Pons (tissue), 1 donor: Measurements from ENCODE around the gene PHB1.
"Not testable (repeated sequence)": the region's sequence is repeated elsewhere in the genome, so short reads cannot be mapped to it uniquely, and the experiment has no call there.

ENCODE experiments used
- DNase-seq: peaks from one replicate; pipeline ENCODE4 v3.0.0-alpha.2; 2016; ENCODE audit warnings: low spot score

PHB1 gene

DNA sequence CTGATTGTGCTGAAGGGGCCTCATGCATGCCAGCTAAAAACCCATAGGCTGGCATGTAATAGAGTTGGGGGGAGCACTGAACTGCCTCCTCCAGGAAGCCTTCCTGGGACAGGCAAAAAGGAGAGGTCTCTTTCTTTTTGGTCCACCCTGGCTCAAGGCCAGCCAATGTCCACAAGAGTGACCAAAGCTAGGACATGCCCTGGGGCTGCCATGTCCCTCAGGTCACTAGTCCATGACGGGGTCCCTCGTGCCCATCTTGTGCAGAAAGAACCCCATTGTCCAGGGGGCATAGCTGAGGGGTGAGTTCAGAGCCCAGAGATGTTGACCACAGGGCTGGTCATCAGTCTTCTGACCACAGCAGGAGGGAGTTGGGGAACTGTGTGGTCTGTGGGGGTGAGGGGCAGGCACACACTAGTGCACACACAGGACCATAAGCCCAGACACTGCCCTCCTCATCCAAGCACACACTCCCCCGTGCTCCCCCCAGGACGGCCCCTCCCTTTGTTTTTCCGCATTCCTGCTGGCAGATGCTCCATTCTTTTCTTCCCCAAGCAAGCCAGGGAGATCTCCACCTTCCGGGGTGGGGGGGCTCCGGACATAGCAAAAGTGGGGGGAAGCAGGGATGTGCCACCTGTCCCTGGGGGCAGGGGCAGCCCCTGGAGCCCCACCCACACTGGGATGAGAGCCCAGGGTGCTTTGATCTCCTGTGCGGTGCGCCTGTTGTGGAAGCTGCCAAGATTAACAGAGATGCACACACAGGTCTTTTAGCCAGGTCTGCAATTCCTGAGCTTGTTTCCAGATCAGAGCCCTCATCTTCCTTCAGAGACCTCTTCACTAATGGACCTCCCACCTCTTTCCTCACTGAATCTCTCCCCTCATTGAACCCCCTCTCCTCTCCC, 25.2 kb upstream of the PHB1 start:
- DNase-seq, result no peak

DNA sequence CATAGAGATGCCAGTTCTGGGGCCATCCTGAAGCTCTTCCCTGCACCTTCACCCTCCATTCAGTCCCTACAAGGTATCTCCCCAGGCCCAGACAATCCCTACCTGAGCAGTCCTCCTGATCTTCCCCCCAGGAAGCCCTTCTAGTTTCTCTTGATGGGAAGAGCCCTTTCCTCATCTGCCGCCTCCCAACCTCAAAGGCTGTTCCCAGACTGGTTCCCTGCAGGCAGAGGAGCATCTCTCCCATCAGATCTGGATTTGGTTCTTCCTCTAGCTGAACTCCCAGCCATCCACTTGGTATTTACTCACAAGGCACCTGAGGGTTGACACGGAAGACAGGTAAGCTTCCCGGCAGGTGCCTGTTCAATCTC, 24.6 kb upstream of the PHB1 start:
- DNase-seq, result no peak

DNA sequence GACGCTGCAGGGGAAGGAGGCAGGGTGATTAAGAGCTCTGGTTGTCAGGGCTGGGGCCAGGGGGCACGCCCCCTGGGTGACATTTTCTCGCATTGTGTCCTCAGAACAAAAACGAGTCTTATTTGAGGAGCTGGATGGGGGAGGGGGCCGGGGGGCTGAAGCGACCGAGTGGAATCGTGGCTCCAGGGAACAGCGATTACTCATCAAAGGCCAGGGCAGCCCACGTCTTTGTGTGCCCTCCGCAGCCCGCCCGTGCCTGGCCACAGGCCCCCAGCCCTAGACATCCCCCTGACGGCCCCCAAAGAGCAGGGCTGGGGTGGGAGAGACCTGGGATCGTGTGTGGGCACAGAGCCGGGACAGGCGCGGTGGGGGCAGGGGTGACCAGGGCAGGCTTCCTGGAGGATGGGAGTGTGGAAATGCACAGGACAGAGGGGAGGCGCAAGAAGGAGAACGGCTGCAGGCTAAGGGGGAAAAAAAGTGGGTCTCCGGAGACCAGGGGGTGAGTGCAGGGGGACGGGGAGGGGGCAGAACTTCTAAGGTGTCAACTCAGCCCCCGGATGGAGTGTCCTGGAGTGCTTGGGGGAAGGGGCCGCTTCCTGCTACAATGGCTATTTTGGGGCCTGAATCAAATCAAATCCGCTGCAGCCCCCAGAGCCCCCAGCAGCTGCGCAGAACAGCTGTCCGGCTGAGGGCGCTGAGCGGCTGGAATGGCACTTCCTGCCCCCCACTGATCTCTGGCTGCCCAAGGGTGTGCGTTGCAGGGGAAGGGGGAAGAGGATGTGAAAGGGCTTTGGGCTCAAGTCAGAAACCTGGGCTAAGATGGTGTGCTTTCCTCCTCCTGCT, 24.0 kb upstream of the PHB1 start:
- no peak for DNase-seq

DNA sequence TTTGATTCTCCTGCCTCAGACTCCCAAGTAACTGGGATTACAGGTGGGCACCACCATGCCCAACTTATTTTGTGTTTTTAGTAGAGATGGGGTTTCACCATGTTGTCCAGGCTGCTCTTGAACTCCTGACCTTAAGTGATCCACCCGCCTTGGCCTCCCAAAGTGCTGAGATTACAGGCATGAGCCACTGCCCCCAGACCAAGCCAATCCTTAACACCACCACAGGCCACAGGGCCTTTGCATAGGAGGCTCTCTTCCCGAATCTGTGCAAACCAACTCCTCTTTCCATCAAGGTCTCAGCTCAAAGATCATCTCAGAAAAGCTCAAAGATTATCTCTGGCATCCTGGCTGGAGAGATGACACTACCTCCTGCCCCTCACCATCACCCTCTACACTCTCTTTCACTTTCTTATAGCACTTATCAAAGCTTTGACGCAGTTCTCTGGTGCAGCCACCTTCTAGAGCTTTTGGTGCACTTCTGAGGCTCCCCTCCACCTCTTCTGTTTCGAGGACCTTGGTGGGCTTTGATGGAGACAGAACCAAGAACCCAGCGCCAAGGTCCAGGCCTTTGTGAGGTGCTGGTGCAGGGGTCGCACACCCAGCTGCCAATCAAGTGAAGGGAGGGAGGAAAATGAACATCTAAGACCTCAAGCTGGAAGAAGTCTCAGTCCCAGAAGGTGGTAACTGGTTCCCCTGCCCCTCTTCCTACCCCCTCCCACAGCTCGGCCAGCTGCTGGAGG, 23.2 kb upstream of the PHB1 start:
- DNase-seq, result no peak

DNA sequence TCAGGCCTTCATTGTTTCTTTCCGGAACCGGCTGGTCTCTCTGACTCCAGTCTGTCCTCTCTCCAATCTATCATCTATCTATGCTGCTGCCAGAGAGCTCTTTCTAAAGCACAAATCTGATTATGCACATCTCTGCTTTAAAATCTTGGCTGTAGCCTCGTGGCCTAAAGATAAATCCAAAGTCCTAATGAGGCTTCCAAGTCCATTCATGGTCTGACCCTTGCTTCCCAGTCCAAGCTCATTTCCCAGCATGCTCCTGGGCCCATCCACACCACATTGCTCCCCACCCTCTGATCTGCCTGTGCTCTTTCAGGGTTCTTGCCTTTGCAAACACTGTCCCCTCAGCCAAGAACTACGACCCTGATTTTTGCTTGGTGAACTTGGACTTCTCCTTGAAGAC, 21.5 kb upstream of the PHB1 start:
- DNase-seq, result no peak

DNA sequence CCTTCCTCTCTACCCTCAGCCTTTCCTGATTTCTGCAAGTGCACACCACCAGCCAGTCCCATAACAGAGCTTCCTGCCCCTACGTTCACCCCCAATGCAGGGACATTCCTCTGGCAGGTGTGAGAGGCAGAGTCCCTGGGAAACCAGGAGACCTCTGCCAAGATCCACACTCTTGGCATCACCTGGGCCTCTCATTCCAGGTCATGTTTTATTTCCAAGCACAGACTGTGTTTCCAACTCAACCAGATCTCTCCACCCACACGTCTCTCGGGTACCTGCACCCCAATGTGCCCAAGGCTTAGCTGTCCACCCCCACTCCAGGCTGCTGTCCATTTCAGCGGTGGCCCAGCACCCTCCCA, 21.0 kb upstream of the PHB1 start:
- no peak for DNase-seq

DNA sequence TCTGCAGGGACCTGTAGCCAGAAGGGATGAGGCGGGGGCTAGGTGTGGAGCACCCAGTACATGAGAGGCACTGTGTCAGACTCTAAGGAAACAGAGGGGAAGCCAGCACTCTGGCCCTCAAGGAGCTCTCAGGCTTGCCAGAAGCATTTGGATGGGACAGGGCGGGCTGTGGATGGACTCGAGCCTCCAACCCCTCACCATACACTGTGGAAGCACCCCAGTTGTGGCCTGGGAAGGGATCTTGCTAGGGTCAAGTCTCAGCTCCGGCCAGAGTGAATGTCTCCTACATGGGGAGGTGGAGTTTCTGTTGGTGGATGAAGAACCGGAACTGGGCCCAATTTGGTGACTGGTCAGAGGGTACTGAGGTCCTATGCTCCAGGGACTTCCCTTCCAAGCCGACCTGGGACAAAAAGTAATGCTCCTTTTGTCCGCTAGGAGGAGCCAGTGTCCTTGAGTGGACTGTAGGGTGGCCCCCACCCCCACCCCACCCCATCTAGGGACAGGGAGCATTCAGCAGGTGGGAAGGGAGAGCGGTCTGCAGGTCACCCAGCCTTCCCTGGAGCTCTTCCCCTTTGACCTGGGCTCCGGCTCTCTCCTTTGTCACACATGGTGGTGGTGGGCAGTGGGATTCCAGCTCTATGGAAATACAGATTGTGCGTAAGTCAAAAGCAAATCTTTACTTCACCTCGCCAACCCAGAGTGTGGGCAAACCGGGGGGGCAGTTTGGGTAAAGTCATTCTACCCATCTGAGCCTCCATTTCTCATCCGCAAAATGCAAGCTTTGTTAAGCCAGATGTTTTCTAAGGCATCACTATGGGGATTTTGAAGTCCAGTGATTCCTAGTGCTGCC, 20.4 kb upstream of the PHB1 start:
- peak; percentile 74 for DNase-seq

DNA sequence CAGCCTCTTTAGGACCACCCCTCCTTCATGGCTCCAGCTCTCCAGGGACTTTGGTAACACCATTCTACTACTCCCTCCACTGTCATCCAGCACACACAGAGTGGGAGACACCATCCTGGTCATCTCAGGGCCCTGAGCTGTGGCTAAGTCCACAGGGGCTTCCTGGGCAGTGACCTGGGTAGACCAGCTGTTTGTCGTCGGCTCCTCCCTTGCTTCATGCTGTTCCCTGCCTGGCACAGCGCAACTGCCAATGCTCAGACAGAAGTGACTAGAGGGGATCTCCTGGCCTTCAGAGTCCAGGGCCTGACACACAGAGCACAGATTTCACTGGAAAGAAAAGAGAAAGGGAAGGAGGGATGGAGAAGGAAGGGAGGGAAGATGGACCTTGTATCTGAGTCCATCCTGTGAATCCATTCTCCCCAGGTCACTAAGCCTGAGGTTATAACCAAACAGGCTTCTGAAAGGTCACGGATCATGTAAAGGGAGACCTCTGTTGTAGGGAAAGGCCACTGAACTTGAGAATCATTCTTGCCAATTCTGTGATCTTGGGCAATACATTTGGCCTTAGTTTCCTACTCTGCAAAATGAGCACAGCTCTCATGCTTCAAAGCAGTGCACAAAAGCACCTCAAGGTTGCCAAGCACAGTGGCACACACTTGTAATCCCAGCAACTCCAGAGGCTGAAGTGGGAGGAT, 18.5 kb upstream of the PHB1 start:
- DNase-seq, result no peak

DNA sequence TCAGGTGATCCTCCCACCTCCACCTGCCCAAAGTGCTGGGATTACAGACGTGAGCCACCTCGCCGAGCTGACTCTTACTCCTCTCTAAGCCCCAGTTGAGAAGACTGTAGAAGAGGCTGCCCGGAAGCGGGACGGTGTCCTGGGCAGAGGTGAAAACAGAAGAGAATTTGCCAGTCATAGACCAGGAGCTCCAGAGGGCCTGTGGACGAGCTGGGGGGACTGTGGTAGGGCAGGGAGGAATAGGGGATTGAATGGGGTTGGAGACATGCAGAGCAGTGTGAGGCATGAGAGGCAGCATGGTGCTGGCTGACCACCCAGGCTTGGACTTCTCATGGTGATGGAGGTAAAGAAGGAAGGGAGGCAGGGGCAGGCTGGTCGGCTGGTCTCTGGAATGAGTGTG, 17.1 kb upstream of the PHB1 start:
- DNase-seq, result no peak

DNA sequence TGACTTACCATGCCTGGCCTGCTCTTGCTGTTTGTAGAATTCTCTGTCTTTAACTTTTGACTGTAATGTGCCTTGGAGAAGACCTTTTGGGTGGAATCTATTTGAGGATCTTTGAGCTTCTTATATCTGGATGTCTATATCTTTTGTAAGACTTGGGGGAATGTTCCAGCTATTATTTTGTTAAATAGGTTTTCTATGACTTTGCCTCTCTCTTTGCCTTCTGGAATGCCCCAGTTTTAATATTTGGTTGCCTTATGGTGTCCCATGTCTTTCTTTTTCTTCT, 10.3 kb upstream of the PHB1 start:
- no peak for DNase-seq

DNA sequence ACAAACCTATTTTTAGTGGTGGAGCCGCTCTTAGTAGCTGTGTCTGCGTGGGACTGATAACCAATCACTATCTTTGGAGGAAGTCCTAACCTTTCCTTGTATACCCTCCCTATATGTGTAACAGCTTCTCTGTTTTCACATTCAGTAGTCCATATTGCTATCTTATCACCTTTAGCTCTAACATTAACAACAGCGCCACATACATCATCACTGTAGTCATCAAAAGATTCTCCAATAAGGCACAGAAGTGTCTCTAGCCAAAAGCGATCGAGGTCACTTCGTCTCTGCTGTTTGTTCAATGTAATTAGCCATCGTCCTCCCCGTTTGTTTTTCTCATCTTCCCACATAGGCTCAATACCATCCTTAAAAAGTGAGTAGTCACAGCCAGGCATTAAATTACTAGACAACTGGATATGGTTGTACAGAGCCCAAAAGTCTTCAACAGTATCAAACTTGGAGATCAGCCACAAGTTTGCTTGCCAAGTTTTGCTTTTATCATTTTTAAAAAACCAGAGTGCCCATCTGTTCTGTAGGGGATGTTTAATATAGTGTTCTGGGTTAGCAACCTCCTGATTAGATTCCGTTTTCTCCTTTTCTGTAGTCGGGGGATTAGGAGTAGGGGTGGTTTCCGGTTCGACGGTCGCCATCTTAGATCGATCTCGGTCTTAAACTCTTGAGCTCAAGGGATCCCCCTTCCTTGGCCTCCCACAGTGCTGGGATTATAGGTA, 9.8 kb upstream of the PHB1 start:
- DNase-seq, result not testable (repeated sequence)

DNA sequence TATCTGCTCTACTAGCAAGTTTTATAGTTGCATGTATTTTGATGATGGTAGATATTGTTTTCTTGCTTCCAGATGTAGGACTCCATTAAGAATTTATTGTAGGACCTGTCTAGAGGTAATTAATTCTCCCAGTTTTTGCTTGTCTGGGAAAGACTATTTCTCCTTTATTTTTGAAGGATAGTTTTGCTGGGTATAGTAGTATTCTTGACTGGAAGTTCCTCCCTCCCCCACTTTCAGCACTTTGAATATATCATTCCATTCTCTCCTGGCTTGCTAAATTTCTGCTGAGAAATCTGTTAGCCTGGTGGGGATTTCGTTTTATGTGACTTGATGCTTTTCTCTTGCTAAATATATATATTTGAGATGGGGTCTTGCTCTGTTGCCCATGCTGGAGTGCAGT, 8.0 kb upstream of the PHB1 start:
- DNase-seq, result no peak

DNA sequence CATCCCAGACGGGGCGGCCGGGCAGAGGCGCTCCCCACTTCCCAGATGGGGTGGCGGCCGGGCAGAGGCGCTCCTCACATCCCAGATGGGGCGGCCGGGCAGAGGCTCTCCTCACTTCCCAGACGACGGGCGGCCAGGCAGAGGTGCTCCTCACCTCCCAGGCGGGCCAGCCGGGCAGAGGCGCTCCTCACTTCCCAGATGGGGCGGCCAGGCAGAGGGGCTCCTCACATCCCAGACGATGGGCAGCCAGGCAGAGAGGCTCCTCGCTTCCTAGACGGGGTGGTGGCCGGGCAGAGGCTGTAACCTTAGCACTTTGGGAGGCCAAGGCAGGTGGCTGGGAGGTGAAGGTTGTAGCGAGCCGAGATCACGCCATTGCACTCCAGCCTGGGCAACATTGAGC, 5.1 kb upstream of the PHB1 start:
- DNase-seq, result not testable (repeated sequence)

DNA sequence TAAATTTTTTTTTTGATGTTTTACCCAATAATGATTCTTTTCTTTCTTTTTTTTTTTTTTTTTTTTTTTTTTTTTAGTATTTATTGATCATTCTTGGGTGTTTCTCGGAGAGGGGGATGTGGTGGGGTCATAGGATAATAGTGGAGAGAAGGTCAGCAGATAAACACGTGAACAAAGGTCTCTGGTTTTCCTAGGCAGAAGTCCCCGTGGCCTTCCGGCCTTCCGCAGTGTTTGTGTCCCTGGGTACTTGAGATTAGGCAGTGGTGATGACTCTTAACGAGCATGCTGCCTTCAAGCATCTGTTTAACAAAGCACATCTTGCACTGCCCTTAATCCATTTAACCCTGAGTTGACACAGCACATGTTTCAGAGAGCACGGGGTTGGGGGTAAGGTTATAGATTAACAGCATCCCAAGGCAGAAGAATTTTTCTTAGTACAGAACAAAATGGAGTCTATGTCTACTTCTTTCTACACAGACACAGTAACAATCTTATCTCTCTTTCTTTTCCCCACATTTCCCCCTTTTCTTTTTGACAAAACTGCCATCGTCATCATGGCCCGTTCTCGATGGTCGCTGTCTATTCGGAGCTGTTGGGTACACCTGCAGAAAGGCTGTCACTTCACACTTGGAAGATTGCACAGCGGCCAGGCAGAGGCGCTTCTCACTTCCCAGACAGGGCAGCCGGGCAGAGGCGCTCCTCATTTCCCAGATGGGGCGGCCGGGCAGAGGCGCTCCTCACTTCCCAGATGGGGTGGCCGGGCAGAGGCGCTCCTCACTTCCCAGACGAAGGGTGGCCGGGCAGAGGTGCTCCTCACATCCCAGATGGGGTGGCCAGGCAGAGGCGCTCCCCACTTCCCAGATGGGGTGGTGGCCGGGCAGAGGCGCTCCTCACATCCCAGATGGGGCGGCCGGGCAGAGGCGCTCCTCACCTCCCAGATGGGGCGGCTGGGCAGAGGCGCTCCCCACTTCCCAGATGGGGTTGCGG, 4.4 kb upstream of the PHB1 start:
- not testable (repeated sequence) for DNase-seq

DNA sequence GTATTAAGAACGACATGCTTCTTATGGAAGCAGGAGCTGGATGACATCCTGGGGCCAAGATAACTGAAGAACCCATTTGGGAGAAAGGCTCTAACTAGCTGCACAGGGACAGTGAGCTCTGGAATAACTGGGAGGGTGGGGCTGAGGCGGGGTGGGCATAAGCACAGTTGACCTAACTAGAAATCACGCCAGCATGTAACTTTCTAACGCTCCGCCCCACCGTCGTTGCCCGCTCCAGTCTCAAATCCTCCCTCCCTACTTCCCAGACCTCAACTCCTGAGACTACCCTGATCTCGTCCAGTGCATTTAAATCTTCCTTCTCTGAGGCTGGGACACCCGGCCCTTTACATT, 436 bp downstream of the PHB1 start:
- DNase-seq, result no peak

DNA sequence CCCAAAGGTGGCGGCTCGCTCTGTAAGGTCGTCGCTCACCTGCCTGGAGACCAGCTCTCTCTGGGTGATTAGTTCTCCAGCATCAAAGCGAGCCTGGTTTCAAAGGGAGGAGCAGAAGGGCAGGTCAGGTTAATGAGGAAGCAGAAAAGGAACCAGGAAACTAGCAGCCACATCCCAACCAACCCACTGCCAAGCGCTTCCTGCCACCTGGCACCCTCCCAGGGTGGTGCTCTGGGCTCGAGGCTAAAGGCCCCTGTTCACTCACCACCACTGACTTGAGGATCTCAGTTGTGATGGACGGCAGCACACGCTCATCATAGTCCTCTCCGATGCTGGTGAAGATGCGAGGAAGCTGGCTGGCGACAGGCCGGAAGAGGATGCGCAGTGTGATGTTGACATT, 5.6 kb downstream of the PHB1 start:
- DNase-seq, result no peak

DNA sequence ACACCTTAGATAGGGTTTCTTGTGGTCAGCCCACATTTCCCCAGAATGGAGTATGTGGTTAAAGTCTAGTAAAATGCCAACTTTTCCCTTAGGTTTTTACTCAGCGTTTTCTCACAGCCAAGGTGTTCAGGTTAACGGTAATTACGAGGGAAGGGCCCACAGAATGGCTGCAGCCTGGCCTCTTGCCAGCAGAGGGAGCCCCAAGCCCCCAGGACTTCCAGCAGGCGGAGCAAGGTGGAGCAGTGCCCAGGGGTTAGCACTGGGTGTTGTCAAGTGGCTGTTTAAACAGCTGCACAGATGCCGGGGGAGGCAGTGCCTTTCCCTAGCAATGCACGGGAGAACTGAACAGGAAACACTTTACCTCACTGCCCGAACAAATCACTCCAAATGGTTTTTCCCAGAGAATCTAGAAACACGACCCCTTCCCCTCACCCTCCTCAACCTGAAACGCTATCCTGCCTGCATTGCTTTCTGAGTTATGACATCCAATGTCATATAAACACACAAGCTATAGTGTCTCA, 6.6 kb downstream of the PHB1 start:
- DNase-seq, result no peak

DNA sequence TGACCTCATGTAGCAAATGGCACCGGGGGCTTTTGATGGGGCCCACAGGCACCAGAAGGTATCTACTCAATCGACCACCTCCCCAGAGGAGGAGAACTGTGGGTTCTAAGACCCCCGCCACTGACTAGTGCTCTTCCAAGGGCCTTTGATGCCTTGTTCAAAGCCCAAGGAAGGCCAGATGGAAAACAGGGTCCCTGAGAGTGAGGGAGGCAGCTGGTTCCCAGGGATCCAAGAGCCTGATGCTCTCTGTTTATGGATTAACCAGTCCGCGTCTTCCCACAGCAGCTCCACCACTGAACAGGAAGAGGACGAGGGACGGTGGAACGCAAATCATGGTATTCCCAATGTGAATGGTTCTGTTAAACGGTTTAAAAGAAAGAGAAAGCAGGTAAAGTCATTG, 7.6 kb downstream of the PHB1 start:
- DNase-seq, result no peak

DNA sequence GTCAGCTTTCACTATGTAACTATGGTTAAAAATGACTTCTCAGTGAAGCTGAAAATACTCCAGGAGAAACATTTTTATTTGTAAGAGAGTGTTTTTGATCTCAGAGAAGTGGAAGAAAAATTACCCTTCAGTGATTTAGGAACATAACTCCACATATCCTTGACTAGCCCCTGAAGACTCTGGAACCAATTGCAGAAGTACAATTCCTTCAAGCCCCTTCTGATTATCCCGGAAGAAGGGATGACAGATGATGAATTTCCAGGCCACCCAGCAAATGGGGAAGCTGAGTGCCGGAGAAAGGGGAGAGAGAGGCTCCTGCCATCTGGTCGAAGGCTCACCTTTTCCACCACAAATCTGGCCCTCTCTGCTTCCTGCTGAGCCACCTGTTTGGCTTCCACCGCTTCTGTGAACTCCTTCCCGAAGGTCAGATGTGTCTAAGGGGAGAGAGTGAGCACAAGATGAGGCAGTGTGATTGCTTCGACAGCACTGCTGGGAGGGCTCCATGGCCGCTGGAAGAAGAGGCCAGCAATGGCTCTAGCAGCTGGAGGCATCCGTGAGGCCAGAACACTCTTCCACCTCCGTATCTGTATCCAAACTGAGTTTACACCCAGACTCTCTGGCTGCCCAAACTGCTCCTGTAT, 8.1 kb downstream of the PHB1 start:
- DNase-seq, result no peak
